ENCODE results near the gene GUCA1C.
A peak's percentile ranks its signal among the peaks of the same experiment; 100 is the strongest.

GUCA1C gene

DNA sequence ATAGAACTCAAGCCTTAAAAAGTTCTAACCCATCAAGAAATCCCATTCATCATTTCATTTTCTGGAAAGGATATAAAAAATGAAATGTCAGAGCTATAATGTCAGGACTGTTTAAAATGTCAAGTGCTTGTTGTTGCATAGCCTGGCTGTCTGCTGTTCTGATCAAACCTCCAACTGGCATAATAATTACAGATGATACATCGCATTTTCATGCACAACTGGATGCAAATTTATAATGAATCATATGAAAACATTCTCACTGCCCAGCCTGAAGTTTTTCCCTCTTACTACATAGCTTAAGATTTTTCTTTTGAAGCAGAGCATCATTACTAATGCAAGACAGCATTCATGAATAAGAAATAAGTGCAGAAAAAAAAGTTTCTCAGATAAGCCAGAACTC lies 46.5 kb downstream of the GUCA1C start:
- ATAC-seq (no peak), DNase-seq (no peak)

DNA sequence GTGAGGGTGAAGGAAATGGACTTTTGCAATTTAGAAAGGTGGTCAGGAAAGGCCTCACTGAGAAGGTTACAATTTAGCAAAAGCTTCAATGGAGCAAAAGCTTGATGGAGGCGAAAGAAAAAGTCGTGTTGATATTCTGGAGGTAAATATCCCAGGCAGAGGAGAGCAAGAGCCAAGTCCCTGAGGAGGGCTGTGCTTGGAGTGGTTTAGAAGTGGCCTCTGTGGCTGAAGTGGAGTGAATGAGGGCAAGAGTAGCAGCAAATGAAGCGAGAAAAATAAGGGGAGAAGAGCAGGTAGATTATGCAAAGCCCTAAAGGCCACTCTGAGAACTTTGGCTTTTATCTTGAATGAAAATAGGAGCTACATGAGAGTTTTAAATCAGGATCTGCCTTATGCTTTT lies 54.1 kb downstream of the GUCA1C start:
- DNase-seq (no peak), ATAC-seq (no peak)

DNA sequence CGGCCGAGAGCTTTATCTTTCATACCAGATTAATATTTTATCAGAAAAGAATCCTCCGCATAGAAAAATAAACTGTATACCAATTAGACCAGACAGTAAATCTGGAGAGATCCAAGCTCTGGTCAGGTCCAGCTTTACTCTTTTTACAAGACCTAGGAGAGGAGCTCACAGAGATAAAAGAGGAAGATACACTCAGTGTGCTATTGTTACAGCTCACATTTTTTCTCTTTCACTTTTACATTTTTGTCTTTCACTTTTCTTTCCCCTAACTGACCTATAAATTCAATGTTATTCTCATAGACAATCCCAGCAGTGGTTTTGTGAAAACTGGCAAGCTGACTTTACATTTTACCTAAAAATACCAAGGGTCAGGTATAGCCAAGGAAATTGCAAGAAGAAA lies 55.8 kb downstream of the GUCA1C start:
- DNase-seq (no peak), ATAC-seq (no peak)

DNA sequence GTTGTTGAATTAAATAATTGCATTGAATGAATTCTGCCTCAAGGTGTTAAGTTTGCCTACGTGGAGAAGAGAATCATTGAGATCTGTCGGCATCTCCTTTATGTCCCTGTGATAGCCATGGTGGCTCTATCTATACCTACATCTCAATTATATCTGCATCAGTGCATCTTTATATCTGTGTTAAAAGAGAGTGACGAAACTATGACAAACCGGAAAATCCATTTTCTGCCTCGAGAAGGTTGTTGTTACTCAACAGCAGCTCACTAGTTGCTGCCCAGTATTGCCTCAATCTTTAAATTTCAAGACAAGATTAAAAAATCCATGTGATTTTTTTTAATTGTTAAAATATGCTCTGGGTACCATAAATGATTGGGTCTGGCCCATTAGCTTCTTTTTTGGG lies 58.7 kb downstream of the GUCA1C start:
- ATAC-seq: no peak
- no peak for DNase-seq

DNA sequence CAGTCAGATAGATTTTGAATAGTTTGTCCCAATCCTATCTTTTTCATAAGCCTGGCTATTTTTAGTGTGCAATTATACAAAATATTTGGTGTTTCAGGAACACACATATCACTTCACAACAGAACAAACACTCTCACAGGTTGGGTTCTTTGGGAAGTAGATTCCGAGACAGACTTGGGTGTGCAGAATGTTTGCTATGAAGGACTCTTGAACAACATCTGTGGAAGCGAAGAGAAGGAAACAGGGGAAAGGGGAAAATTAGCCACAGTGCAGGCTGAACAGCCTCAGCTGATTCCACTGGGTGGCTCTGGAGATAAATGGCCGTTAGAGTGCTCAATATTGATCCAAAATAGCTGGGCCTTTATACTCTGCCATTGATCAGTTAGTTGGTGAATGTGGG lies 61.8 kb downstream of the GUCA1C start:
- no peak for ATAC-seq
- DNase-seq: no peak

DNA sequence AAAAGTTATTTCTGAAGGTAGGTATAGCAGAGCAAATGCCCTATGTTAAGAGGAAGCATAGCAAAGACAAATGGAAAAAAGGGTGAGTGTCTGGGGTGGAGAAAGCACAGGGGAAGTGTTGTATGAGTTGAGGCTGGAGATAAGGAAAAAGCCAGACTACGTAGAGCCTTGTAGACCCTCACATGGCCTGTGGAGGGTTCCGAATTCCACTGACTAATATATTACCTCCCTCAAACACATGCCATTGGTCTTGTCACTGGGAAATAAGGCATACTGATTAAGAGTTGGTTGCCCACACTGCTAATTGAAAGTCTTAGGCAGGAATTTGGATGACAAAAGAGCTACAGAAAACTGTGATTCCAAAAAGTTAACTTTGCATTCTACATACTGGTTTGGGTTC lies 65.9 kb downstream of the GUCA1C start:
- DNase-seq (no peak), ATAC-seq (no peak)

DNA sequence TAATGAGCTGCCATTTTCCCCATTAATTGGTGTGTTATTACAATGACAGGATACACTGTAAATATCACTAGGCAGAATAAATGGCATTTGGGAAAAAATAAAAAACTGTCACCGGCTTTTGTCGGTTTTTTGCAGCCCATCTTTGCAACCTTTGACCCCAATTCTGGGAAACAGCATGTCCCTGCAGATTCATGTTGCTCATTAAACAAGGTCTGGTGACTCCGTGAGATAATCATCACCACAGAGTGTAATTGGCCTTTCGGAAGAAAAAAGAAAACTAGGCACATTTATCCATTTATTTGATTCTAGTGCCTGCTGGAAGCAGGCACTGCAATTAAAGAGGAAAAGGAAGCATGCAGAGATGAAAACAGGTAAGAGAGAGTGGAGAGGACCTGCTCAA lies 66.6 kb downstream of the GUCA1C start:
- ATAC-seq (no peak), DNase-seq (no peak)

DNA sequence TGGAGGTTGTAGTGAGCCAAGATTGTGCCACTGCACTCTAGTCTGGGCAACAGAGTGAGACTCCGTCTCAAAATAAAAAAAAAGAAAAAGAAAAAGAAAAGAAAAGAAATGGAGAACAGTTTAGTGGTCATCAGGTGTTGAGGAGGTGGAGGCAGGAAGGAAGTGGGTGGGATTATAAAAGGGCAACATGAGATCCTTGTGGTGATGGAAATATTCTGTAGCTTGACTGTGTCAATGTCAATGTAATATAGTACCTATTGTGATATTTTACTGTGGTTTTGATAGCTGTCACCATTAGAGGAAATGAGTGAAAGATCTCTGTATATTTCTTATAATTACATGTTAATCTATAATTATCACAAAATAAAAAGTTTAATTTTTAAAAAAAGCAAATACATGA lies 70.3 kb downstream of the GUCA1C start:
- ATAC-seq (peak; percentile 84), DNase-seq (no peak)

DNA sequence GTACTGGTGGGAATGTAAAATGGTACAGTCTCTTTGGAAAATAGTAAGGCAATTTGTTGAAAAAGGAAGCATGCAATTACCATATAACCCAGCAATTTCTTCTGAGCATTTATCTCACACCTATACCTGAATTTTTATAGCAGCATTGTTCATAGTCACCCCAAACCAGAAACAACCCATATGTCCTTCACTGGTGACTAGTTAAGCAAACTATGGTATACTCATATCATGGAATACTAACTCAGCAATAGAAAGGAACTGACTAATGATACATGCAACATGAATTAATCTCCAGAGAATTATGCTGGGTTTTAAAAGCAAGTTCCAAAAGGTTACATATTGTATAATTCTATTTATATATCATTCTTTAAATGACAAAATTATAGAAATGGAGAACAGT lies 70.9 kb downstream of the GUCA1C start:
- DNase-seq: no peak
- no peak for ATAC-seq

DNA sequence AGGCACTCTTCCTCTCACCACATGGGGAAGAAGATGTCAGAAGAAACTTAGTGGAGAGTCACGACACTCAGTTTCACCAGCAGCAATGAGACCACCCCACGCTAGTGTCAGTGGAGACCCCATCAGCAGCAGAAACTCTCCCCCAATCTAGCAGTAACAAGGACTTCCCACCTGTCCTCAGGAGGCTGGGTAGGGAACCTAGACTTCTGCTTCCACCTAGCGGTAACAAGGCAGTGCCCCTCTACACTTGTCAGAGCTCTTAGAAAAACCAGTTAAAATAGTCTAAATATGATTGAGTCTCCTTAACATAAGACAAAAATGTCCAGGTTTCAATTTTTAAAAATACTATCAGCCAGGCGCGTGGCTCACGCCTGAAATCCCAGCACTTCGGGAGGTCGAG lies 73.8 kb downstream of the GUCA1C start:
- DNase-seq (no peak), ATAC-seq (no peak)

DNA sequence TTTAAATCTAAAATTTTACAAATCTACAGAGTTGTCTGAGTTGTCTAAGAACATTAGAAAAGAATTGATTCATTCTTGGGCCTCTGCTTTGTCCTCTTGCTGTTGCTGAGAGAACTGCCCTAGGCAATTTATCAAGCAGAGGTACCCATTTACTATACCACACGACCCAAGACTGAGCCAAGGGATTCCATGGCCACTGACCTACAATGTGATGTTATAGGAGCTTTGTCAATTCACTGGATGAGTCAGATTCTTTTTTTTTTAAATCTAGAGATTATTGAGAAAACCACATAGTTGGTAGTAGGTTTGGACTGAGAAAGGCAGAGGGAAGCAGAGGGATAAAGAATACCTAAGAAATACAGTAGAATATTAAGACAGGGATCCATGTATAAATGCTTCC lies 75.8 kb downstream of the GUCA1C start:
- ATAC-seq: no peak
- no peak for DNase-seq

DNA sequence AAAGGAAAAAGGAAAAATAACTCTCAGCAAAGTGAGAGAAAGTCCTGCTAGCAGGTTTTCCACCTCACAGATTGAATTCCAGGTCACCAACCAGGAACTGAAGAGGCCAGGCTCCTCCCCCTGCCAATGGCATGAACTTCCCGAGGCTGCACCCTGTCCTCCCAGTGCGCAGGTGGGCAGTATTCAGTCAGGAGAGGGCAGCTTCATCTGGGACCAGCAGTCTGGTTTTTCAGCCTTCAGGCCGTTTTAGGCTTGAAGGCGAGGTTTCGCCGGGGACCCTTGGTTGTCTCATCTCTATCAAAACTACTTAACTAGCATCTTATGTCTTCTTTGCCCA lies 89.9 kb downstream of the GUCA1C start:
- DNase-seq: no peak
- no peak for ATAC-seq

DNA sequence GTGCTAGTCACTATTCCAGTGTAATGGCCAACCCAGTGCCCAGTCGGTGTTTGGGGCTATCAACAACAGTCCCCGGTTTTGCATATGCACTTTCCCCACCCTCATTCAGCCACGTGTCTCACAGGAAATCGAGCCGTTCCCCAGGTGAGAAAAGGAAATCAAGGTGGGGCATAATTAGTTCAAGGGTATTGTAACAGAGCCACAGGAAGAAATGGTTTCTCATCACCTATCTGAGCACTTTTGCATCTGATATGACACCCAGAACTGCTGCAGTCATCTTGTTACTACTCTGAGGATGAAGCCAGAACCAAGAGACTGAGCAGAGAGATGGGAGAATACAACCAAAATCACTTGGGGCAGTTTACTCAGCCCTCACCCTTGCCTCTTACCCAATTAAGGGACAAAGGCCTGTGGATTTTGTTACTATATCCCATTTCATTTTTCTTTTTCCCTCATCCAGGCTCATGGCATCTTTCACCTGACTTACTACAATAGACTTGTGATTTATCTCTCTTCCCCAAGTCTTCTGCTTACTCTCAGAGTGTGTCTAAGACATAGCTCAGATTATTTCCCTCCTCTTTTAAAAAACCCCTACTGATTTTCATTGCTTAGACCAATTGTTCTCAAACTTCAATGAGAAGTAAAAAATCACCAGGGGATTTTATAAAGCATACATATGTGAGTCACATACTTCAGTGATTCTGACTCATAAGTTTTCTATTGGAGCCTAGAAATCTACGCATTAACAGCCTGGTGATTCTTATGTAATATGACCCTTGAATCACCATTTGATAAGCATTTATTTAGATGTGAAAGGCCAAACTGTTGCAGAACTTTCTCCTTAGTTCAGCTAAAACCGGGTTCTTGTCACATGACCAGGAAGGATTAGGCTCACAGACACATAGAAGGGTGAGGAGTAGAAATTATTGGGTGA lies 90.5 kb downstream of the GUCA1C start:
- peak; percentile 94 for ATAC-seq
- peak; percentile 23 for DNase-seq

DNA sequence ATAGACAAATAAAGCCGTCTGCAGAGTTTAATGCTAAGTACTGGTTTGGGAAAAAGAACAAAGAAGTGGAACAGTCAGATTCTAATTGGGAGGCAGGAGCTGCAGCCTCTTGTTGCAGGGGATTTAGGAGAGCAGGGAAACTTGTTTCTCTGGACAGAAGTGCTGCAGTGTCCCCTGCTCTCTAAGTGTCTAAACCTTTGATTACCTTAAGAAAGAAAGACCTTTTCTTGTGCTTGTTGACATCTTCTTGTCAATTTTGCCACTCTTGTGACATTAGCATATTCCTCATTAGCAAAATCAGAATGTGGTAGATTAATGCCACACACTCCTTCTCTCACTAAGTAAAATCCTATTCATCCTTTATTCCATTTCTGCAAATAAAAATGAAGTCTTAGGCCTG lies 92.3 kb downstream of the GUCA1C start:
- DNase-seq: no peak
- ATAC-seq: no peak
